Erythroblast (primary cell): Measurements from ENCODE around the gene EXOC3.

Experiments
- DNase-seq, 2 experiments: peaks; one replicate each; lab custom pipeline; 2025; lab: John Stamatoyannopoulos, UW
- GATA1 ChIP-seq: IDR thresholded peaks from 2 replicates; pipeline ENCODE4 v1.6.1; 2011; ENCODE audit warnings: low read depth, mild to moderate bottlenecking, control low read depth, low read length, moderate library complexity
- POLR2A ChIP-seq: IDR thresholded peaks from 2 replicates; pipeline ENCODE4 v1.6.1; 2011; ENCODE audit warnings: mild to moderate bottlenecking, low read length

Gene EXOC3

GRCh38 chr5:456351-457194 lies 13.6 kb downstream of the EXOC3 start:
- TF ChIP-seq POLR2A, result no peak
- DNase-seq, result no peak

GRCh38 chr5:457195-457961 lies 14.4 kb downstream of the EXOC3 start:
- no peak for TF ChIP-seq GATA1
- no peak for TF ChIP-seq POLR2A

GRCh38 chr5:458547-459353 lies 15.8 kb downstream of the EXOC3 start:
- DNase-seq, result no peak
- TF ChIP-seq GATA1, result no peak
- no peak for TF ChIP-seq POLR2A

More at GRCh38 chr5:457195-457961, 14.4 kb downstream of the EXOC3 start:
- DNase-seq, result no peak

GRCh38 chr5:459562-460272 lies 16.7 kb downstream of the EXOC3 start:
- no peak for DNase-seq
- TF ChIP-seq POLR2A, result no peak
- no peak for TF ChIP-seq GATA1

- TF ChIP-seq GATA1, result no peak
Measured at GRCh38 chr5:460273-460625, 17.3 kb downstream of the EXOC3 start.

GRCh38 chr5:462051-462481 lies 19.1 kb downstream of the EXOC3 start:
- TF ChIP-seq POLR2A, result no peak
- TF ChIP-seq GATA1, result no peak
- DNase-seq, result no peak

More at GRCh38 chr5:460273-460625, 17.3 kb downstream of the EXOC3 start:
- DNase-seq, result no peak

- TF ChIP-seq GATA1 (no peak), POLR2A (no peak)
- no peak for DNase-seq
Measured at GRCh38 chr5:463301-463700, 20.3 kb downstream of the EXOC3 start.

GRCh38 chr5:463952-464351 lies 21.0 kb downstream of the EXOC3 start:
- no peak for TF ChIP-seq POLR2A
- TF ChIP-seq GATA1, result no peak
- no peak for DNase-seq

GRCh38 chr5:464446-464842 lies 21.5 kb downstream of the EXOC3 start:
- TF ChIP-seq GATA1 (no peak), POLR2A (no peak)
- DNase-seq, result no peak

GRCh38 chr5:464843-465590 lies 22.0 kb downstream of the EXOC3 start:
- TF ChIP-seq POLR2A, result no peak
- TF ChIP-seq GATA1, result no peak
- DNase-seq, result no peak

- TF ChIP-seq GATA1 (no peak), POLR2A (no peak)
Measured at GRCh38 chr5:465591-466403, 22.8 kb downstream of the EXOC3 start.

More at GRCh38 chr5:465591-466403, 22.8 kb downstream of the EXOC3 start:
- DNase-seq, result no peak
